Measurements from ENCODE around the gene TRAF7.

- TF ChIP-seq, protein P1, sequence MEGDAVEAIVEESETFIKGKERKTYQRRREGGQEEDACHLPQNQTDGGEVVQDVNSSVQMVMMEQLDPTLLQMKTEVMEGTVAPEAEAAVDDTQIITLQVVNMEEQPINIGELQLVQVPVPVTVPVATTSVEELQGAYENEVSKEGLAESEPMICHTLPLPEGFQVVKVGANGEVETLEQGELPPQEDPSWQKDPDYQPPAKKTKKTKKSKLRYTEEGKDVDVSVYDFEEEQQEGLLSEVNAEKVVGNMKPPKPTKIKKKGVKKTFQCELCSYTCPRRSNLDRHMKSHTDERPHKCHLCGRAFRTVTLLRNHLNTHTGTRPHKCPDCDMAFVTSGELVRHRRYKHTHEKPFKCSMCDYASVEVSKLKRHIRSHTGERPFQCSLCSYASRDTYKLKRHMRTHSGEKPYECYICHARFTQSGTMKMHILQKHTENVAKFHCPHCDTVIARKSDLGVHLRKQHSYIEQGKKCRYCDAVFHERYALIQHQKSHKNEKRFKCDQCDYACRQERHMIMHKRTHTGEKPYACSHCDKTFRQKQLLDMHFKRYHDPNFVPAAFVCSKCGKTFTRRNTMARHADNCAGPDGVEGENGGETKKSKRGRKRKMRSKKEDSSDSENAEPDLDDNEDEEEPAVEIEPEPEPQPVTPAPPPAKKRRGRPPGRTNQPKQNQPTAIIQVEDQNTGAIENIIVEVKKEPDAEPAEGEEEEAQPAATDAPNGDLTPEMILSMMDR (IDR thresholded peaks at IDR 0.05): no peak
- TF ChIP-seq EZH2 (IDR thresholded peaks at IDR 0.05; ENCODE audit: borderline replicate concordance, insufficient read depth, low read depth, low read length, poor library complexity, severe bottlenecking): no peak
These were observed 3.7 kb downstream of the TRAF7 start for GRCh38 chr16:2159175-2159838.
